Measurements from ENCODE around the gene NMUR1. TPM values are rescaled to one million over a fixed set of nuclear protein-coding genes. Genes with fewer than 3 reads are reported as not detected.

NMUR1 gene
- polyA plus RNA-seq, 1 donor (not counting 4 experiments of a cell fraction or from before 2014, with no cell fraction given), result not detected

DNA sequence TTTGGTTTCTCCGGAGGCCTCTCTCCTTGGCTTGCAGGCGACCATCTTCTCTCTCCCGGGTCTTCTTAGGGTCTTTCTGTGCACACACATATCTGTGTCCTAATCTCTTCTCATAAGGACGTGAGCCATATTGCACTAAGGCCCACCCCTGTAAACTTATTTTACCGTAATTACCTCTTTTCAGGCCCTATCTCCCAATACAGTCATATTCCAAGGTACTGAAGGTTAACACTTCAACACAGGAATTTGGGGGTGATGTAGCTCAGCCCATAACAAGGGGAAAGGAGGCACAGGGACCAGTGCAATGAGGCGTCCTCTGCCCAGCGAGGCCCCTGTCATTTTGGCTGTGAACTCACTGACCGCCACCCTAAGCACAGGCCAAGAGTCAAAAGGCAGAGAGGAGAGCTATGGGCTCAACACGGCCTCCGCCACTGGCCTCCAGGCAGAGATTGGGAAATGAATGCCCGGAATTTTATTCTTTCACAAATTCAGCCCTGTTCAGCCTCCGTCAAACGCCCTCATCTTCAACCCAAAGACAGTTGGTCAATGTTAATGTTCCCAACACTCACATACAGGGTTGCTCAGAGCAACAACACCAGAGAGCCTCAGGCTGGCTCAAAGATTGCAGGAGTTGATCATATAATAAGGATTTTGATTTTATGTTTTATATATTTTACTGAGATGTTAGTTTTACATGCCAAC, 15.9 kb upstream of the NMUR1 start:
- Histone ChIP-seq H3K4me1 (ENCODE audit: control insufficient read depth, extremely low read depth, insufficient read depth, low read length) (no peaks in the 10 kb centered on the region), H3K9me3 (ENCODE audit: control insufficient read depth, low read depth, low read length) (peaks cover 2% of the 10 kb centered on the region), H3K9ac (ENCODE audit: control insufficient read depth, extremely low read depth, insufficient read depth, low read length) (no peak overlapping the region), H3K27me3 (ENCODE audit: control insufficient read depth, extremely low read depth, insufficient read depth, low read length) (peaks cover 6% of the 10 kb centered on the region), H3K79me2 (ENCODE audit: control insufficient read depth, insufficient read depth, low read length) (no peaks in the 10 kb centered on the region), H3K4me3 (ENCODE audit: control insufficient read depth in 2 of 3, extremely low read depth in 1 of 3, insufficient read depth in 2 of 3, low read depth in 1 of 3, low read length in 3 of 3) (no peak overlapping the region), H3K9me1 (ENCODE audit: control insufficient read depth, extremely low read depth, insufficient read depth, low read length) (no peaks in the 10 kb centered on the region), H3K36me3 (ENCODE audit: control insufficient read depth in 2 of 2, extremely low read depth in 1 of 2, insufficient read depth in 2 of 2, low read length in 2 of 2) (no peaks in the 10 kb centered on the region), H3K4me2 (ENCODE audit: control insufficient read depth, extremely low read depth, insufficient read depth, low read depth, low read length) (no peak overlapping the region), H4K20me1 (ENCODE audit: control insufficient read depth, extremely low read depth, insufficient read depth, low read length) (no peaks in the 10 kb centered on the region), H3K27ac (ENCODE audit: control insufficient read depth, insufficient read depth, low read length) (no peak overlapping the region), H2AFZ (ENCODE audit: control insufficient read depth, low read length) (no peak overlapping the region)
- FAIRE-seq (no peak), DNase-seq (ENCODE audit: low read depth, low spot score) (no peak)
- dilution Hi-C loops (cut with MboI; ENCODE audit: extremely low pct_ligation_motif_present, low sequenced_read_pairs), result no loop called here
- TF ChIP-seq, protein P1, sequence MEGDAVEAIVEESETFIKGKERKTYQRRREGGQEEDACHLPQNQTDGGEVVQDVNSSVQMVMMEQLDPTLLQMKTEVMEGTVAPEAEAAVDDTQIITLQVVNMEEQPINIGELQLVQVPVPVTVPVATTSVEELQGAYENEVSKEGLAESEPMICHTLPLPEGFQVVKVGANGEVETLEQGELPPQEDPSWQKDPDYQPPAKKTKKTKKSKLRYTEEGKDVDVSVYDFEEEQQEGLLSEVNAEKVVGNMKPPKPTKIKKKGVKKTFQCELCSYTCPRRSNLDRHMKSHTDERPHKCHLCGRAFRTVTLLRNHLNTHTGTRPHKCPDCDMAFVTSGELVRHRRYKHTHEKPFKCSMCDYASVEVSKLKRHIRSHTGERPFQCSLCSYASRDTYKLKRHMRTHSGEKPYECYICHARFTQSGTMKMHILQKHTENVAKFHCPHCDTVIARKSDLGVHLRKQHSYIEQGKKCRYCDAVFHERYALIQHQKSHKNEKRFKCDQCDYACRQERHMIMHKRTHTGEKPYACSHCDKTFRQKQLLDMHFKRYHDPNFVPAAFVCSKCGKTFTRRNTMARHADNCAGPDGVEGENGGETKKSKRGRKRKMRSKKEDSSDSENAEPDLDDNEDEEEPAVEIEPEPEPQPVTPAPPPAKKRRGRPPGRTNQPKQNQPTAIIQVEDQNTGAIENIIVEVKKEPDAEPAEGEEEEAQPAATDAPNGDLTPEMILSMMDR (optimal IDR thresholded peaks at IDR 0.05 in 1 of 3, IDR thresholded peaks at IDR 0.05 in 1 of 3, conservative IDR thresholded peaks at IDR 0.05 in 1 of 3; ENCODE audit: extremely low read depth in 1 of 3, insufficient read depth in 2 of 3, low read length in 3 of 3), result no peak
- TF ChIP-seq EZH2 (IDR thresholded peaks at IDR 0.05; ENCODE audit: low read length), result no peak

DNA sequence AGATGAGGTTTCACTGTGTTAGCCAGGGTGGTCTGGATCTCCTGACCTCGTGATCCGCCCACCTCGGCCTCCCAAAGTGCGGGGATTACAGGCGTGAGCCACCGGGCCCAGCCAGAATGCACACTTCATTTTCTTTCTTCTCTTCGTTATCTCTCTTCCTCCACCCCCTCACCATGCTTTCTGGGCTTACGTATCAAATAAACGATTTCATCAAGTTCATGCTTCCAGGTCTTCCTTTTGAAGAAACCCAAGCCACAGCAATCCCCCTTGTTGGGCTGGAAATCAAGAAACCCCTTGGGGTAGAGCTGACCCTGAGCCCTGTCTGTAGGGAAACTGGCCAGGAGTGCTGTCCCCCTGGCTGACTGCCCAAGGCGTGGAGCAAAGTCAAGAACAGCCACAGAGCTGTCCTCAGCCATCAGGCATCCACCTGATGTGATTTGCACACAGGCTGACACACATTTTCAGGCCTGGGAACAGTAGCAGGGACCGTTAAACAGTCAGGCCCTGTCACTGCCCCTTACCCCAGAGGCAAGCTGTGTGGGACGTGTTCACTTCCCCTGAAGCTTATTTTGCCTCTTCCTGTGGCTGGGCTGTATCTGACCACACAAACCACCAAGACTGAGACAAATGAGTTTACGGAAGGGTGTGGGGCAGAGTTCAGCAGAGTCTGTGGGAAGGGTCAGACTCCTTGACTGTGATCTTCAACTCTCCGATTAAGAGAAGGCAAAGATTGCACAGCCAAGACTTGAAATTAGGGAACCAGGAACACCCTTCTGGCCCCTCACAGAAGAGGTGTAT, 15.1 kb upstream of the NMUR1 start:
- Histone ChIP-seq H3K9me3 (ENCODE audit: control insufficient read depth, low read depth, low read length) (peaks cover 2% of the 10 kb centered on the region), H3K4me3 (ENCODE audit: control insufficient read depth in 2 of 3, extremely low read depth in 1 of 3, insufficient read depth in 2 of 3, low read depth in 1 of 3, low read length in 3 of 3) (no peak overlapping the region), H3K4me1 (ENCODE audit: control insufficient read depth, extremely low read depth, insufficient read depth, low read length) (no peaks in the 10 kb centered on the region), H4K20me1 (ENCODE audit: control insufficient read depth, extremely low read depth, insufficient read depth, low read length) (no peaks in the 10 kb centered on the region), H3K36me3 (ENCODE audit: control insufficient read depth in 2 of 2, extremely low read depth in 1 of 2, insufficient read depth in 2 of 2, low read length in 2 of 2) (no peaks in the 10 kb centered on the region), H3K79me2 (ENCODE audit: control insufficient read depth, insufficient read depth, low read length) (no peaks in the 10 kb centered on the region), H3K4me2 (ENCODE audit: control insufficient read depth, extremely low read depth, insufficient read depth, low read depth, low read length) (no peak overlapping the region), H2AFZ (ENCODE audit: control insufficient read depth, low read length) (no peak overlapping the region), H3K9me1 (ENCODE audit: control insufficient read depth, extremely low read depth, insufficient read depth, low read length) (no peaks in the 10 kb centered on the region), H3K9ac (ENCODE audit: control insufficient read depth, extremely low read depth, insufficient read depth, low read length) (no peak overlapping the region), H3K27me3 (ENCODE audit: control insufficient read depth, extremely low read depth, insufficient read depth, low read length) (peaks cover 6% of the 10 kb centered on the region), H3K27ac (ENCODE audit: control insufficient read depth, insufficient read depth, low read length) (no peak overlapping the region)
- DNase-seq (ENCODE audit: low read depth, low spot score) (no peak), FAIRE-seq (no peak)
- dilution Hi-C loops (cut with MboI; ENCODE audit: extremely low pct_ligation_motif_present, low sequenced_read_pairs), result no loop called here
- no peak for TF ChIP-seq EZH2 (IDR thresholded peaks at IDR 0.05; ENCODE audit: low read length)
- TF ChIP-seq, protein P1 (optimal IDR thresholded peaks at IDR 0.05 in 1 of 3, IDR thresholded peaks at IDR 0.05 in 1 of 3, conservative IDR thresholded peaks at IDR 0.05 in 1 of 3; ENCODE audit: extremely low read depth in 1 of 3, insufficient read depth in 2 of 3, low read length in 3 of 3), result no peak

Data from keratinocyte (primary cell).